BJ (cell line): Measurements from ENCODE around the gene CDH23. TPM values are rescaled to one million over a fixed set of nuclear protein-coding genes. Genes with fewer than 3 reads are reported as not detected.

Experiments
- CTCF ChIA-PET: fragments of 350-600 bp; formaldehyde crosslinking; extraction: SDS; loops from one replicate; lab custom pipeline; 2021; ENCODE audit warnings: antibody characterized with exemption, inconsistent platforms; lab: Yijun Ruan, JAX
- POLR2A ChIA-PET: fragments of 300-600 bp; sonication (Branson Sonifier 250); formaldehyde crosslinking; extraction: SDS; loops from one replicate; lab custom pipeline; 2021; ENCODE audit warnings: antibody characterized with exemption; lab: Charles Lee
- DNase-seq: peaks from one replicate; pipeline ENCODE4 v3.0.0-alpha.2; 2011; ENCODE audit warnings: low read depth
- H3K27me3 ChIP-seq: 2 replicates; pipeline ENCODE4 v1.6.0; 2011; ENCODE audit warnings: low read length; ENCODE audit not compliant: control insufficient read depth, insufficient read depth
- H3K36me3 ChIP-seq: 2 replicates; pipeline ENCODE4 v1.5.1; 2011; ENCODE audit warnings: low read length; ENCODE audit not compliant: control insufficient read depth, insufficient read depth
- H3K4me3 ChIP-seq: 2 replicates; pipeline ENCODE4 v1.5.1; 2011; ENCODE audit warnings: low read depth, mild to moderate bottlenecking, control low read depth, low read length
- CTCF ChIP-seq: IDR thresholded peaks from 2 replicates; pipeline ENCODE4 v1.5.1; 2011; ENCODE audit warnings: low read depth, mild to moderate bottlenecking, control low read depth, inconsistent platforms, low read length, moderate library complexity; ENCODE audit not compliant: insufficient read depth
- polyA plus RNA-seq: library from polyadenylated mRNA; depleted of rRNA; stranded (reverse); fragments of >200 nt; gene quantifications from 2 replicates; pipeline ENCODE4 v1.2.3, GENCODE V29; 2011

The CDH23 gene
- polyA plus RNA-seq, 1 experiment, result 0.05 TPM

DNA sequence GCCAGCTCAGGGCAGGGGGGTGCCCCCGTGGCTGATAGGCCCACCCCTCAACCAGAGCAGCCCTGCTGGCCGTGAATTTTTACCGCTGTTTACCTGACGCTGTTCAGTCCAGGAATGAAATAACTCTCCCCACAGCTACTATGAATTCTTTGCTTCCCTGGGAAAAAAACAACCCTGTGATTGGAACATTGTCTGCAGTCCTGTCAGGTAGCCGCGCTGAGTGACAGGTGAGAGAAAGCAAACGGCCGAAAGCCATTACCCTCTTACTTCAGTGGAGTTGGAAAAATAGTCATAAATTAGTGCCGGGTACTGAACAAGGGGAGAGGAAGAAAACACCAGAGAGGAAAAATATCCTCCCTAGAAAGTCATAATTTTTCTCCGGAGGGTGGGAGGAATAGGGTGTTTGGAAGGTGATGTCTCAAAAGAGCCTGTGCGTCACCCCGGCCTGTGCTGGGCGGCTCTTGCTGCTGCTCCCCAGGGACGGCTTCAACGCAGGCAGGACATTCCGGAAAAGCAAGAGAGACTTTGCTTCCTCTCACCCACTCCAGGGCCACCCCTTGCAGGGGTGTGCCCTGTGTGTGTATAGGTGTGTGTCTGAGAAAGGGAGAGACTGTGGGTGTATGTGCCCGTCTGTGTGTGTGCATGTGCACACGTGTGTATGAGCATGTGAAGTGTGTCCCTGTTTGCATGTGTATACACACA lies 69.0 kb downstream of the CDH23 start:
- Histone ChIP-seq H3K4me3 (no peak overlapping the region), H3K27me3 (peaks cover 9% of the 10 kb centered on the region), H3K36me3 (no peaks in the 10 kb centered on the region)
- no peak for TF ChIP-seq CTCF
- ChIA-PET CTCF (no interaction called here), POLR2A (no interaction called here)
- no peak for DNase-seq

DNA sequence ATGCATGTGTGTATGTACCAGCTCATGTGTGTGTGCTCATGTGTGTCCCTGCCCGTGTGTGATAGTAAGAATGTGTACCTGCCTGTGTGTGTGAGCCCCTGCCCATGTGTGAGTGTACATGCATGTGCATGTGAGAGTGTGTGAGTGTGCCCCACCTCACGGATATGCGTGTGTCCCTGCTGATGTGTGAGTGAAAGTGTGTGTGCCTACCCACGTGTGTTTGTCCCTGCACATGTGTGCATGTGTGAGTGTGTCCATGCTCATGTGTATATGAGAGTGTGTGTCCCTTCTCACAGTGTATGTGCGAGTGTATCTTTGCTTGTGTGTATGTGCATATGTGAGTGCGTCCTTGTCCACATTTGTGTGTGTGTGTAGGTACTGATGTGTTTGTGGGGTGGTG lies 69.6 kb downstream of the CDH23 start:
- no peak for TF ChIP-seq CTCF
- Histone ChIP-seq H3K27me3 (peaks cover 9% of the 10 kb centered on the region), H3K36me3 (no peaks in the 10 kb centered on the region), H3K4me3 (no peak overlapping the region)
- POLR2A ChIA-PET, result no interaction called here
- CTCF ChIA-PET, result no interaction called here
- no peak for DNase-seq

- CTCF ChIA-PET, result interaction anchor here (1.3 kb wide), 1 partner anchor 19 kb away, joined by 4 read pairs; no protein-coding TSS in a partner anchor
- Histone ChIP-seq H3K36me3 (no peaks in the 10 kb centered on the region), H3K4me3 (no peak overlapping the region), H3K27me3 (peaks cover 9% of the 10 kb centered on the region)
- DNase-seq, result no peak
- POLR2A ChIA-PET, result no interaction called here
- no peak for TF ChIP-seq CTCF
These were observed 70.4 kb downstream of the CDH23 start for GRCh38 chr10:71467161-71467560.

DNA sequence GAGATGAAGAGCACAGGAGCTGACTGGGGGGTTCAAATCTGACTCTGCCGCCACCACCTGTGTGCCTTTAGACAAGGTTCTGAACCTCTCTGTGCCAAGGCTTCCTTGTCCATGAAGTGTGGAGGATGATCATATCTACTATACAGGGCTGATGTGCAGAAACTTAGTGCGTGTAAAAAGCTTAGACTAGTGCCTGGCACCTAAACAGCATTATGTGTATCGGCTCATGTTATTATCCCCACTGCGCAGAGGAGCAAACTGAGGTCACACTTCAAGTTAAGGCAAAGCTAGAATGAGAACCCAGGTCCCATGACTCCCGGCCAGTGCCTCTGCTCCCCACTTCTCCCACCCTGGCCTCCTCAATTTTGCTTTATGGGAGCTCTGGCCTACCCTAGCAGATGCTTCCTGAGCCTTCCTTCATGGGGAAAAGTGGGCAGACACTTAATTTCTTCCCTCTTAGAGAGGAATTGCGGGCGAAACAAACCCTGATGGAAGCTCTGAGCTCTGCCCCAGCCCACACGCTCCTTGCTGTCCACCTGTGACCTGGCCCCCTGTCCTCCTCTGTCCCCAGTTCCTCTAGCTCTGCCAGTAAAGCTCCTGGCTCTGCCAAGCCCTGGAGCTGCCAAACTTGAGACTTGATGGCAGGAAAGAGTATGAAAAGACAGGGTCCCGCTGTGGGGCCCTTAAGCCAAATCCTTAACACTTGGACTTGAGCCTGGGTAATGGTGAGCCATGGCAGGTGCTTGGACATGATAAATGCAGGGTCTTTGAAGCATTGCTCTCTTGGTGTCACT lies 71.0 kb downstream of the CDH23 start:
- DNase-seq, result no peak
- Histone ChIP-seq H3K4me3 (no peak overlapping the region), H3K36me3 (no peaks in the 10 kb centered on the region), H3K27me3 (peaks cover 9% of the 10 kb centered on the region)
- ChIA-PET CTCF (interaction anchor here (1.0 to 1.4 kb wide), 3 partner anchors 10 to 345 kb away, joined by 3 to 4 read pairs (median 4); no protein-coding TSS in a partner anchor), POLR2A (no interaction called here)
- no peak for TF ChIP-seq CTCF
